NCI-H345 treated with DMSO at 0.1 percent for 48 hours (cell line): ENCODE data around the gene NTRK2.

ENCODE experiments used
- DNase-seq: peaks from one replicate; lab custom pipeline; 2025; ENCODE audit not compliant: unreplicated experiment; lab: John Stamatoyannopoulos, UW

NTRK2 gene

GRCh38 chr9:84669288-84670137, at the start of gene NTRK2:
Gene NTRK2 (plus strand): TSS chr9:84669729. CDS start chr9:84670749, 1,020 bp downstream.
- peak; percentile 10 for DNase-seq

GRCh38 chr9:84620338-84620737, 49.2 kb upstream of the NTRK2 start:
- DNase-seq, result no peak

DNA sequence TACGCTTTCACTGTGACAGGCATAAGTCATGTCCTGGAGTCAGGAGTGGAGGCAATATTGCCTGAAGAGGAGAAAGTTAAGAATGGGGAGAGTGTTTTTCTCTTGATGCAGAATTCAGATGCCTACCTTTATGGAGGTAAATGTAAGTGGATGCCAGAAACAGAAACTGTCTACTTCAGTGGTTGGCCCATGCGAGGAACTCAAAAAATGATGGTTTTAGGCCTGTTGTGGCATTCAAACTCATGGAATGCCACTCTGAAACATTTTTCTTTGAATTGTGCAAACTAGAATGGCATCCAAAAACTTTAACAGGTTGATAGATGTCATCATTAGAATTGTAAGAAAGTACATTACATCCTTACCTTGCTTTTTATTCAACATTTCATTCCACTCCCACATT, 47.7 kb upstream of the NTRK2 start:
- no peak for DNase-seq

DNA sequence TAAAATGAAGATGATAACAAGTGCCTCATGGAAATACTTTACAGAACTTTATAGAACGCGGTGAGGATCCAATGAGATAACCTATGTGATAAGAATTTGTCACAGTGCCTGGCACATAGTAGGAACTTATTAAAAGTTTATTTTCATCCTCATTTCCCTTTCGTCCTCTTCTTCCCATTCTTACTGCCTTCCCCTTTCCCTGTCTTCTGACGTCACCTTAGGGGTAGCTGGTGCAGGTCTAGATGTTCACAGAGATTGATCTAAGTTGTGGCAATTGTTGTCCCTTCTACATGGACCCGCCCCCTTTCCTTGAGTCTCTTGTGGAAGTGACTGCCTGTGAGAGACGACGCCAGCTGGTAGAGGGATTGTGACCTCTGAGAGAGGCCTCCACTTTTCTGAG, 46.5 kb upstream of the NTRK2 start:
- DNase-seq, result no peak

DNA sequence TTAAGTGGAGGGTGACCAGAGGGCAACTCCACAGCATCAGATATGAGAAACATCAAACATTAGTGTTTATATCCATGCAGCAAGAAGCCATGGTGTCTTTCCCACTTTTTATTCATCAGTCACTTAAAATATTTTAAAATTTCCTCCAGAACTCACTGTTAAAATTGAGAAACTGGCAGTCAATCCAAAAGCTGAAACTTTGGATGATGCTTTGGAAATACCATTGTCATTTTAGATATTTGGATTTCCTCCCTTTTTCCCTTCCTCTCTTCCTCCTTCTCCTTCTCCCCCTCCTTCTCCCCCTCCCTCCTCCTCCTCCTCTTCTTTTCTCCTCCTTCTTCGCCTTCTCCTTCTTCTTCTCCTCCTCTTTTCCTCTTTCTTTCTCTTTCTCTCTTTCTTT, 33.1 kb upstream of the NTRK2 start:
- no peak for DNase-seq

DNA sequence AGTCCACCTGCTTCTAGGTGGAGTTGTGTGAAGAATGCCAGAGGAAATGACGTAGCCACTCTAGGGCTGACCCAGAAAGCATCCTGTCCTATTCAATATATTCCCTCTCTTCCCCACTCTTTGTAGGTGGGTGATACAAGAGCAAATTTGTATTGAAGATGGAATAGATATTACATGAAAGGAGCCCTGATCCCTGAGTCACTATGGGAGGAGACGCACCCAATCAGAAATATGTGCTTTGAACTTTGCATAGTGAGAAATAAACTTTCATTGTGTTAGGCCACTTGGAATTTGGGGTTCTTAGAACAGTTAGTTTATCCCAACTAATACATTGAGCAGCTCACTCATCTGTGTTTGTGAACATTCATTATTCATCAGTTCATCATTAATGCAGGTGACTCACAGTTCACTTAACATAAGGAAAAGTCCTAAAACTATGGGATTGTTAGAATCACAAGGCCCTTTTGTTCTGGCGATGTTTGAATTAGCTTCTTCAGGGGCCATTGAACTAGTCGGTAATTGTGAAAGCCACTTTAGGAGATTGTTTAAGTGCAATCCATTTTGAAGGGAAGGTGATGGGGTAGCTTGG, 26.9 kb upstream of the NTRK2 start:
- DNase-seq, result no peak

- DNase-seq, result no peak
Measured at GRCh38 chr9:84647699-84648098, 21.8 kb upstream of the NTRK2 start.

- DNase-seq, result no peak
Measured at GRCh38 chr9:84652496-84653120, 16.9 kb upstream of the NTRK2 start.

GRCh38 chr9:84655447-84655846, 14.1 kb upstream of the NTRK2 start:
- DNase-seq, result no peak

DNA sequence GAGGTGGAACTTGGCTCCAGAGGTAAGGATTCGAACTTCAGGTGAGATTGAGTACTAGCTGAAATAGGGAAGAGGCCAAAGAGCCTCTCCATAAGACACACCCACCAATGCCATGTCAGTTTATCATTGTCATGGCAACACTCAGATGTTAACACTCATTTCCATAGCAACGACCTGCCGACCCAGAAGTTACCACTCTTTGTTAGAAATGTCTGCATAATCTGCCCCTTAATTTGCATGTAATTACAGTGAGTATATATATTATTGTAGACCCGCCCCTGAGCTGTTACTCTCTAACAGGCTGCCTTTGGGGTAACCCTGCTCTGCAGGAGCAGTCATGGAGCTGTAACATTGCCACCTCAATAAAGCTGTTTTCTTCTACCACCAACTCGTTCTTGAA, 10.2 kb upstream of the NTRK2 start:
- no peak for DNase-seq

DNA sequence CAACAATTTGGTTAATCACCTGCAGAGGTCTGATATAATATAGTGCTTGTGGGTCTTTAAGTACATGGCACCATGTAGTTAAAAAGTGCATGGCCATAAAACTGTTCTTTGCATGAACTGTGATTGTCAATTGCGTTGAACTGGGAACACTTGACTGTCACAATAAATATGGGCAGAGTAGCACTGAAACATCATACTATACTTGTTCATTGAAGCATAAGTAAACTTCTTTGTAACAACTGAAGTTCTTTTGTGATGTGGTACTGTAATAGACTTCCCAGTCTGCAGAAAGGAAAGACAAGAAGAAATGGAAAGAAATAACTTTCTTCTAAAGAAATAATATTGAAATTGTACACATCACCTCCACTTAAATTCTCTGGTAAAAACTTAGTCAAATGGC, 9.8 kb upstream of the NTRK2 start:
- DNase-seq, result no peak

DNA sequence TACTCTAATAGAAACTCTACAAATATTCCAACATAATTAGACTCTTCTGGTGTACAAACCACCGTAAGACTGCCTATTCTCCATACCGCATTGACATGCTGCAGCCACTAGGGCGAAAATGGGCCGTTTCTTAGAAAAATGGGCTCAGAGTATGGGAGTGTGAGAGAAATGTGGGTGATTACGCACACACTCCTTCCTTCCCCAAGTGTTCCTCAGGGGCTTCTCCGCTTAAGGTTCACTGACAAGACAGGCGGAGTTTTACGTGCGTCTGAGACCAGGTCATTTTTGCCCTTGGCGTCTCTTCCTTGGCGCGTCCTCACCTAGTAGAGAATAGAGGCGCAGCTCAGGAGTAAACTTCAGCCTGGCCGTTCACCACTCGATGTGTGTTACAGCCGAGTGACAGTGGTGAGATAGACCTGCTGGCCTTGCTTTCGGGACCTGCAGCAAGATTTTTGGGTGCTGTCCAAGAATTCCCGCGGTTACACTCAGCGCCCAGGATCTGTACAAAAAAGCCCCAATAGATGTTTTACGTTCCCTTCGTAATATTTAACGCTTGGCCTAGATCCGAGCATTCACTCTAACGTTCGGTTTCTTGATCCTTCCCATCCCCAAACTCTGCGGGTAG, 1.8 kb upstream of the NTRK2 start:
- DNase-seq, result peak; percentile 38

GRCh38 chr9:84668196-84669012, 1.1 kb upstream of the NTRK2 start:
- peak; percentile 51 for DNase-seq

GRCh38 chr9:84669013-84669287, 579 bp upstream of the NTRK2 start:
- DNase-seq, result no peak

DNA sequence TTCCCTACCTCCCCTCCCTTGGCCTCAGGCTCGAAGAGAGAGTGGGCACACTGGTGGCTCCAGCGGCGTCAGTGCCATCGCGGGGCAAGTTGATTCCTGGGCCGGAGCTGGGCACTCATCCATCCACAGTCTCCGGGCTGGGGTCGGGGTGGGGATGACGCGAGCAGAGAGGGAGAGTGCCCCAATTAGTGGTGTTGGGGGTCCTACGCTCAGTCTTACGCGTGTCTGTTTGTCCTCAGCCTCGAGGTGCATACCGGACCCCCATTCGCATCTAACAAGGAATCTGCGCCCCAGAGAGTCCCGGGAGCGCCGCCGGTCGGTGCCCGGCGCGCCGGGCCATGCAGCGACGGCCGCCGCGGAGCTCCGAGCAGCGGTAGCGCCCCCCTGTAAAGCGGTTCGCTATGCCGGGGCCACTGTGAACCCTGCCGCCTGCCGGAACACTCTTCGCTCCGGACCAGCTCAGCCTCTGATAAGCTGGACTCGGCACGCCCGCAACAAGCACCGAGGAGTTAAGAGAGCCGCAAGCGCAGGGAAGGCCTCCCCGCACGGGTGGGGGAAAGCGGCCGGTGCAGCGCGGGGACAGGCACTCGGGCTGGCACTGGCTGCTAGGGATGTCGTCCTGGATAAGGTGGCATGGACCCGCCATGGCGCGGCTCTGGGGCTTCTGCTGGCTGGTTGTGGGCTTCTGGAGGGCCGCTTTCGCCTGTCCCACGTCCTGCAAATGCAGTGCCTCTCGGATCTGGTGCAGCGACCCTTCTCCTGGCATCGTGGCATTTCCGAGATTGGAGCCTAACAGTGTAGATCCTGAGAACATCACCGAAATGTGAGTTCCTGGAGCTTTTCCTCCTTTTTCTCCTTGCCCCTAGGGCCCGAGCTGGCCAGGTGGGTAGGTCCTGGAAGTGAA, 861 bp downstream of the NTRK2 start:
- no peak for DNase-seq

DNA sequence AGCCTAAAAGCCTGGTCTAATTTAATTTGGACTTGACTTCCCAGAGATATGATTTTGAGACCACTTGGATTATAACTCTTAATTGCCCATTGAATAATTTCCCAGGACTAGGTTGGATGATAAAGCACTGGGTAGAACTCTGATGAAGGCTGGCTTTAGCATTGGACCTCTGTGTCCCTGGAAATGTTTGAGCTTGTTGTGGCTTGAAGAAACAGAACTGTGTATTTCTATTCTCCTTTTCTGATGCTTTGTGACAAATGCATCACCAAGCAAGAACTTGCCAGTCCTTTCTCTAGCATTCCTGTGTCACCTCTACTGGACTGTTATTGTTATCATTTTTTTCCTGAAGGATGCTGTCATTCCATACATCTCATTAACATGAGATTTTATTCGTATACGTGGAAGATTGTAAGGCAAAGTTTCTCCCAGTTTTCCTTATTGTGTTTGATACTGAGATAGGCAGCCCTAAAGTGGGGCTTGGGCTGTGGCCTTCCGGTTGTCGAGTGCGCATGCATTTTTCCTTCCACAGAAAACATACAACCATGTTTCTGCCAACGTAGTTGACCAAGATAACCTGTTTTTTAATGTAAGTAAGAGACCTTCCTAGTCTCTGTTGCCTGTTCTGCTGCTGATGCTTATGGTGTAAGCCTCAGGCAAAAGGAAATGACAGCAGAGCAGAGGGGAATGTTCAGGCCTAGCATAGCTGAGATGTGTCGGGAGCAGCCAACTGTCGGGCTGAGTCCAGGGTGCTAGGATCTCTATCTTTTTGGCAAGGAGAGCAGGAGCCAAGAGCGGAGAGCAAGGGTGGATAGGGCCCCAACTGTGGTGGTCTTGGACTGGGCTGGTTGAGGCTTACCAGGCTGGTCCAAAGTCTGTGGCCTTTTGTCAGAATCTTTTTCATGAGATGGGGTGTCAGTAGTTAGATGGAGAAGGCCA, 2.3 kb downstream of the NTRK2 start:
- no peak for DNase-seq

DNA sequence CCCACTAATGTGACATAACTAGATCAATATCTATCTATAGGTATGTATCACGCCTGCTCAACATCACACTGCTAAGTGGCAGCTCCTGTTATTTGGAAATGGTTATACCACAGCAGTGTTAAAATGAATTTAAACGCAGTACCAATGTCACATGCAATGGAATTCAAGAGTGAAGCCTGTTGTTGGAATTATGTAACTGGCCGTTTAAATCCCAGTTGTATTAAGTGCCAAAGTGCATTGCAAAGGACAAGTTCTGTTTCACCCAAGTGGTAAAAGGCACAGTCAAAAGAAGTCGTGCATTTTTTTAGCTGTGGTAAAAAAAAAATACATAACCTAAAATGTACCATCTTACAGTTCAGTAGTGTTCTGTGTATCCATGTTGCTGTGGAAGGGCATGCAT, 4.3 kb downstream of the NTRK2 start:
- DNase-seq, result no peak

DNA sequence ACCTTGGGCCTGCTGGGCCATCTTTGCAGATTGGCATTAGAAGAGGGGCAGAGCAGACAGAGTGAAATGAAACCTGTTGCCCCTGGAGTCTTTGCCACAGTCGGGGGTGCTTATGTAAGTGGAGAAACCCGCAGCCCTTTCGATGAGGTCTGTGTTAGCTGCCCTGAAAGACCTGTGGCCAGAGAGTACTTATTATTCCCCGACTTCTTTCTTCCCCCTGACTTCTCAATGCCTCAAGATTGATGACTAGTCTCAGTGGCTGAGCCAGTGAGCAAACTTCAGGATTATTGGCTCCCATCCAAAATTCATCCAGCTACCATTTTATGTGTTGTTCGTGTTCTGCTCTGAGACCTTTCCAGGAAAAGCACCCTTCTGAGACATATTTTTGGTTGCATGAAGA, 7.6 kb downstream of the NTRK2 start:
- DNase-seq, result no peak

DNA sequence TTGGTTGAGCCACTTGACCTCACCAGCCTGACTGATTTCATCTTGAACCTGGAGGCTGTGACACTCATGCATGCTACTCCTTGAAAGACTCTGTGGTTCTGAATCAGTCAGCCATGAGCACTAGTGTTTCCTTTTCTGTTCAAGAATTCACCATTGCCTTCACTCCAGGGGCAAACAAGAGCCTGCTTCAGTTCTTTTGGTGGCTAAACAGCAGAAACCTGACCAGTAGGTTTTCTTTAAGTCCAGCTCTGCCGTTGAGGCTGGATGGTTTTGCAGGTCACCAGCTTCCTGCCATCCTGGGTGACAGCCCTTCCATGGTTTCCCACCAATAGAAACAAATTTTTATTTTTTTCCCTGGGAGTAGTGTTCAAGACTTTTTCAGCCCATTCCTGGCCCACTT, 10.0 kb downstream of the NTRK2 start:
- no peak for DNase-seq
